HG03159 (cell line): Measurements from ENCODE around the gene NTSR1.
"Not testable (repeated sequence)": the region's sequence is repeated elsewhere in the genome, so short reads cannot be mapped to it uniquely, and the experiment has no call there.

Source experiments
- ATAC-seq: cut with Tn5 transposase; IDR thresholded peaks from one replicate; pipeline ENCODE4 v1.9.1; 2021; ENCODE audit warnings: mild to moderate bottlenecking, moderate library complexity; ENCODE audit not compliant: unreplicated experiment

Gene NTSR1

GRCh38 chr20:62671765-62672164 lies 36.9 kb upstream of the NTSR1 start:
- no peak for ATAC-seq

- no peak for ATAC-seq
These were observed 34.3 kb upstream of the NTSR1 start for GRCh38 chr20:62674370-62674769.

GRCh38 chr20:62675156-62675876 lies 33.3 kb upstream of the NTSR1 start:
- no peak for ATAC-seq

GRCh38 chr20:62675877-62676260 lies 32.8 kb upstream of the NTSR1 start:
- ATAC-seq: no peak

GRCh38 chr20:62676976-62677375 lies 31.7 kb upstream of the NTSR1 start:
- no peak for ATAC-seq

- no peak for ATAC-seq
These were observed 31.0 kb upstream of the NTSR1 start for GRCh38 chr20:62677678-62678077.

GRCh38 chr20:62678553-62678952 lies 30.1 kb upstream of the NTSR1 start:
- no peak for ATAC-seq

- no peak for ATAC-seq
These were observed 28.6 kb upstream of the NTSR1 start for GRCh38 chr20:62679978-62680589.

- ATAC-seq: no peak
These were observed 25.6 kb upstream of the NTSR1 start for GRCh38 chr20:62682912-62683517.

- ATAC-seq: not testable (repeated sequence)
These were observed 24.8 kb upstream of the NTSR1 start for GRCh38 chr20:62683660-62684322.

- ATAC-seq: no peak
These were observed 23.7 kb upstream of the NTSR1 start for GRCh38 chr20:62684981-62685380.

- ATAC-seq: no peak
These were observed 22.7 kb upstream of the NTSR1 start for GRCh38 chr20:62685781-62686555.

GRCh38 chr20:62686869-62687830 lies 21.5 kb upstream of the NTSR1 start:
- no peak for ATAC-seq

GRCh38 chr20:62688083-62688482 lies 20.6 kb upstream of the NTSR1 start:
- no peak for ATAC-seq

- no peak for ATAC-seq
These were observed 19.7 kb upstream of the NTSR1 start for GRCh38 chr20:62688855-62689460.

GRCh38 chr20:62689861-62690260 lies 18.8 kb upstream of the NTSR1 start:
- ATAC-seq: no peak

- ATAC-seq: no peak
These were observed 18.3 kb upstream of the NTSR1 start for GRCh38 chr20:62690261-62690820.

- ATAC-seq: no peak
These were observed 17.1 kb upstream of the NTSR1 start for GRCh38 chr20:62691487-62691886.

GRCh38 chr20:62692176-62692575 lies 16.5 kb upstream of the NTSR1 start:
- ATAC-seq: no peak
